ENCODE measurements around the gene ADD3. TPM values are rescaled to one million over a fixed set of nuclear protein-coding genes. Genes with fewer than 3 reads are reported as not detected.

Gene ADD3
- total RNA-seq, 1 experiment from 2014 or later = 59.9 TPM

DNA sequence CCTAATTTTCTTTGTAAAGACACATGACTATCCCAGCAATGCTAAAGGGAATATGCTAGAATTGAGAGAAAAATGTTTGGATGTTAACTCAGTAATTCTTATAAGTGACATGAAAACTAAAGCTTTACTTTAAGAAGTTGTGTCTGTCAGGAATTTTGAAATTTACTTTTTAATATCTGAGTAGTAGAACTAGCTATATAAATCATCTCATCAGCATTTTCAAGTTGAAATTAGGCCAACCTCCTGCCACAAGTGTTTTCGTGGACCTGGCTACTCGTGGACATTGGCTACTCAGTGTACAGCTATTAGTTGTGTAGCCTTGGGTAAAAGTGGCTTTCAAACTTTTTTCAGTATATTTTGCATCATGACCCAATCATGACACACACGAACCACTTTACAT is 70.5 kb downstream of the ADD3 start:
- Histone ChIP-seq H3K79me1 (ENCODE audit: insufficient read depth, low read depth, low read length, poor library complexity, severe bottlenecking) (no peaks in the 10 kb centered on the region), H2AK5ac (ENCODE audit: insufficient read length, low read length) (no peak overlapping the region), H2AFZ (ENCODE audit: low read length) (no peak overlapping the region), H3K79me2 (ENCODE audit: insufficient read depth, low read length) (no peaks in the 10 kb centered on the region; the same call in 1 of the 2 replicates), H4K91ac (ENCODE audit: insufficient read length, low read depth, low read length) (no peak overlapping the region), H3K4me2 (ENCODE audit: insufficient read depth, insufficient read length, low read length) (no peak overlapping the region), H2BK120ac (ENCODE audit: low read depth, low read length, poor library complexity, severe bottlenecking) (no peak overlapping the region), H3K23me2 (ENCODE audit: insufficient read length, low read depth, low read length, poor library complexity, severe bottlenecking) (no peaks in the 10 kb centered on the region), H2BK20ac (ENCODE audit: low read depth, low read length, poor library complexity, severe bottlenecking) (no peak overlapping the region), H4K8ac (replicated peaks; ENCODE audit: insufficient read length, low read depth, low read length) (no peak overlapping the region), H3K27me3 (ENCODE audit: insufficient read depth, low read length) (no peaks in the 10 kb centered on the region), H3K18ac (ENCODE audit: insufficient read length, low read depth, low read length) (no peak overlapping the region), H2BK15ac (ENCODE audit: low read depth, low read length) (no peak overlapping the region), H4K5ac (ENCODE audit: insufficient read length, low read depth, low read length) (no peak overlapping the region), H4K20me1 (ENCODE audit: control insufficient read depth, insufficient read depth, insufficient read length) (no peaks in the 10 kb centered on the region), H3K4ac (ENCODE audit: low read depth, low read length) (no peak overlapping the region), H2BK12ac (ENCODE audit: insufficient read length, low read depth, low read length) (no peak overlapping the region), H3K27ac (ENCODE audit: insufficient read length, low read depth, low read length) (no peak overlapping the region), H3K23ac (ENCODE audit: insufficient read length, low read depth, low read length) (no peak overlapping the region), H3K9ac (ENCODE audit: extremely low read depth, insufficient read length, low read length) (no peak overlapping the region), H3K4me1 (ENCODE audit: insufficient read depth, low read length) (peaks cover 5% of the 10 kb centered on the region; the same call in 1 of the 2 replicates), H3K56ac (ENCODE audit: insufficient read length, low read depth, low read length) (no peak overlapping the region), H3T11ph (ENCODE audit: low read length) (no peak overlapping the region), H3K9me3 (ENCODE audit: control insufficient read depth, low read depth, low read length) (no peaks in the 10 kb centered on the region), H2BK5ac (ENCODE audit: insufficient read length, low read length) (no peak overlapping the region), H3K14ac (ENCODE audit: insufficient read depth, low read length) (no peak overlapping the region)
- Mint-ChIP-seq H3K27me3 (ENCODE audit: low read depth) (no peaks in the 10 kb centered on the region), H3K4me3 (no peak overlapping the region), H3K36me3 (ENCODE audit: insufficient read depth in 1 of 3, low read depth in 3 of 3) (no peaks in the 10 kb centered on the region), H3K4me1 (peaks cover 44 to 49% of the 10 kb centered on the region in 2 experiments), H3K27ac (no peak overlapping the region), H3K9me3 (no peaks in the 10 kb centered on the region)
- TF ChIP-seq, protein P1, sequence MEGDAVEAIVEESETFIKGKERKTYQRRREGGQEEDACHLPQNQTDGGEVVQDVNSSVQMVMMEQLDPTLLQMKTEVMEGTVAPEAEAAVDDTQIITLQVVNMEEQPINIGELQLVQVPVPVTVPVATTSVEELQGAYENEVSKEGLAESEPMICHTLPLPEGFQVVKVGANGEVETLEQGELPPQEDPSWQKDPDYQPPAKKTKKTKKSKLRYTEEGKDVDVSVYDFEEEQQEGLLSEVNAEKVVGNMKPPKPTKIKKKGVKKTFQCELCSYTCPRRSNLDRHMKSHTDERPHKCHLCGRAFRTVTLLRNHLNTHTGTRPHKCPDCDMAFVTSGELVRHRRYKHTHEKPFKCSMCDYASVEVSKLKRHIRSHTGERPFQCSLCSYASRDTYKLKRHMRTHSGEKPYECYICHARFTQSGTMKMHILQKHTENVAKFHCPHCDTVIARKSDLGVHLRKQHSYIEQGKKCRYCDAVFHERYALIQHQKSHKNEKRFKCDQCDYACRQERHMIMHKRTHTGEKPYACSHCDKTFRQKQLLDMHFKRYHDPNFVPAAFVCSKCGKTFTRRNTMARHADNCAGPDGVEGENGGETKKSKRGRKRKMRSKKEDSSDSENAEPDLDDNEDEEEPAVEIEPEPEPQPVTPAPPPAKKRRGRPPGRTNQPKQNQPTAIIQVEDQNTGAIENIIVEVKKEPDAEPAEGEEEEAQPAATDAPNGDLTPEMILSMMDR (conservative IDR thresholded peaks at IDR 0.05) = no peak
- WGBS (ENCODE audit: extremely low coverage, insufficient read length, low lambda C conversion rate) = no CpG with 5 or more reads among the region's 3 CpGs
- no peak for DNase-seq

All from H9 (cell line).